Measurements from ENCODE around the gene C22orf42.
"Not testable (repeated sequence)": the region's sequence is repeated elsewhere in the genome, so short reads cannot be mapped to it uniquely, and the experiment has no call there.

The C22orf42 gene

DNA sequence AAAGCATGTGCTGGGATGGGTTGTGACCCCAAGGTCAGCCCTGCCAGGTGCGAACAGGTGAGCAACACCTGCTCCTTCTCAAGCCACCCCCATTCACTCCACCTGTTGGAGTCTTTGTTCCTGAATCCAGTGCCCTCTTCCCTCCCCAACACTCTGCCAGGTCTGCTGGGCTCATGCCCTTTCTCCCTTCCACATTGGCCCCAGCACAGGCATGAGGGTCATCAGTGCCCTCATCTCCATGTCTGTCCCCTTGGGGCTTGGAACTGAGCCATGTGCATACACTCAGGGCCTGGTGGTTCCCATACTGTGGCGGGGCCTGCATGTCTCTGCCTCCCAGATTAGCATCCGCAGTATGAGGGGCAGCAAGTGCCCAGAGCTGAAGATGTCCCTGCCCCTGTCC lies 26.7 kb upstream of the C22orf42 start:
- DNase-seq = no peak

DNA sequence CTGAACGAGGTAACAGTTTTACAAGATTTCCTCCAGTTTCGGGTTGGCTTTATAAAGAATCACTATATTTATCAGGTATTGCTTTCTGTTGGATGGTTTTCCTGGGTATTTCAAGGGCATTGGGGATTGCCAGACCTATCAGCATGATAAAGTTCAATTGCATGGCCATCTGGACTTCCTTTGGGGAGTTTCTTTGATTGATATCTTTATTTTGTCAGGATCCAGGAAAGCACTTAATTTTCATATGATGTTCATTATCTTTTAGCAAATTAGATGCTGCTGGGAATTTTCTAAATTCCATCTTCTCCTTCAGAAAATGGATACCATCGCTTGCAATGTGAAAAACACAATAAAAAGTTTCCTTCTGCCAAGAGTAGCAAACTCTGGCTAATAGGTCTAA lies 24.5 kb upstream of the C22orf42 start:
- DNase-seq = no peak

DNA sequence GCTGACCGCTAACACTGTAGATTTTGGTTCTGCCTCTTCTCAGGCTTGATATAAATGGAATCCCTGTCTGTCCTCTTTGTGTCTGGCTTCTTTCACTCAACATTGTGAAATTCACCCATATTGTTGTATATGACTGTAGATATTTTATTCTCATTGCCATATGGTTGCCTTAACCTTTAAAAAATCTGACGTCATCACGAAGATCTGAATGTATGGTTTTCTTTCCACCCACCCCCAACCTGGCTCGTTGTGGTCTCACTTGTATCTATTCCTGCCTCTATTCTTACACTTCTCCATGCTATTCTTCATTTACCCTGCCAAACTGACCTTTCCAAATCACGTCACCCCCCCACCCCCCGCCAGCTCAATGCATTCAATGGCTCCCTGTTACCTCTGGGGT lies 21.9 kb upstream of the C22orf42 start:
- DNase-seq = no peak

DNA sequence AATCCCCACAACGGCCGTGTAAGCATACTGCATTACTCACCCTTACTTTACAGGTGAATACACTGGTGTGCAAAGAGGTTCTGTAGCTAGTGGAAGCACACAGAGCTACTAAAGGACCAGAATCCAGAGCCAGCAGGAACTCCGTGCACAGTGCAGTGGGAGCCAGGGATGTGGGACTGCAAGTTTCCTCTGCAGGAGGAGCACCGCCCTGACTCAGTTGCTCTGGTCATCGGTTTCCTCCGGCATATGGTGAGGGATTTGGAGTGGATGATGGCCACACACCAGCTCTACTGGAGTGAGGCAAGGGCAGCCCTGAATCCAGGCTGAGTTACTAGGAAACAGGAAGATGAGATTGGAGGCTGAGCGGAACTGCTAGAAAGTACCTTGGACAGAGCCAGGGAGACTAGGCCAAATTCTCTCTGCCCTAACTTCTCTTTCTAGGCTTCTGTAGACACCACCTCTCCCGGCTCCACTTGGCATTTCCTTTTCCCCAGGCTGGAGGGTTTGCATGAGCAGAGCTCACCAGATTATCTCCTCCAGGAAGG lies 18.2 kb upstream of the C22orf42 start:
- peak in 1 of 2 donors; percentile 21 for DNase-seq

DNA sequence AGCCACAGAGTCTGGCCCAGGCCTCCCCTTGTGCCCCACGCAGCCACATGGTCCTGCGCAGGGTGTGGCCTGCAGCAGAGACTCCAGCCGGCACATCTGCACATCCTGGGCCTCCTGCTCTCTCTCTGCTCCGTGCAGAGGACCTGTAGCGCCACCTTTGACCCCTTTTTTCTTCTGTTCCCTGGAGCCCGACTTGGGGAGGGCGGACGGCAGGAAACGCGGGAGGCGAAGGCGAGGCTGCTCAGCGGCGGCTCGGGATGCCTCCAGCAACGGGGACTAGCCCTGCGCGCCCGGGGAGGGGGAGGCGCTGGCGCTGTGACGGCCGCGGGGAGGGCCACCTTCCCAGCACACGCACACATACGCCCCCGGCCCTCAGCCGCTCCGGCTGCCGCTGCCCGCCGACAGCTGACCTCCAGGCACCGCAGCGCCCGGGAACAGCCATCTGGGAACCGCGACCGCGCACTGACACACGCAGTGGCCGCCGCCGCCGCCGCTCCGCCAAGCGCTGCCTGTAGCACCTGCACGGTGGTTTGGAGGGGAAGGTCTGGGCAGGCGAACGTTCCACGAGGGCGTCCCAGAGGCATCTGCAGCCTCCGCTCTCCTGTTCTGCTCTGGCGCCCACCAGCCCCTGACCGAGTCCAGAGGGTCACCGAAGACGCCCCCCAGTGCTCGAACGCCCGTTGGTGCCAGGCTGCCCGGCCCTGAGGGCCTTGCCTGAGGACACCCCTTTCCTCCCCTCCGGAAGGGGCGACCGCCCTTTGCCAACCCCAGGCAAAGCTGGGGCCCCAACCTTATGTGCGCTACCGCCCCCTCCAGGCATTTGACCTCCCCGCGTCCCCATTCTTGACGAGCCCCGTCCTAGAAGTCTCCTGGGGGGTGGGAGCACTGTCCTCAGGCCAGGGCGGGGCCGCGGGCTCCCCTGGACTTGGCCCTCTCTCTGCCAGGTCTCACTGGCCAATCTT lies 16.9 kb upstream of the C22orf42 start:
- DNase-seq = no peak

DNA sequence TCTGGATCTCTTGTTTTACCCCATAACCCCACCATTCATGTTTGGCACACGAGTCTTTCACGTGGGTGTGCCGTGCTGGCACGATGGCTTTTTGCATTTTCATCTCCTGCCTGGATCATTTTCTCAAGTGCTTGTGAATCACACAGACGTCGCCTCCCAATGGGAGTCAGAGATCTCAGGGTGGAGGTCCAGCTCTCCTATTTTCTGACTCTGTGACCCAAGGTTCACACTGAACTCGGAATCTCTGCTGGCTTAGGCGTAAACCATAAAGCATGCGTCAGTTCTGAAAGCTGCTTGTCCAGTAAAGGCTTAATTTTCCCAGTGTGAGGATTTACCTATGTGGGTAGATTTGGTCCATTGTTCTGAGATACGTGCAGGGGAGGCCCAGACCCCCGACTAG lies 16.0 kb upstream of the C22orf42 start:
- DNase-seq = no peak

DNA sequence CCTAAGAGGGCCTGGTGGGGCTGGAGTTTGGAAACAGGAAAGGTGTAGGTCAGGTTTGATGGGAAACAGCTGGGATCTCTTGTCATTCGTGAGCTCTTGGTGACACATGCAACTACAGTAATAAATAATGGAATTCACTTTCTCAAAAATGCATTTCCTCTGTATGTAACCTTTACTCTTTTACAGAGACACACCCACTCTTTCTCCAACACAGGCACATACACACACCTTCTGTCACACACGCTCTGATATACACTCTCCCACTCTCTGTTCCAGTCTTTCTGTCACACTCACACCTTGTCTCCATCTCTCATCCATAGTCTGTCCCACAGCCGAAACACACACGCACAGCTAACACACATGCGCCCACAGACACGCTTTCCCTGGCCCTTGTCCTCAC lies 6.6 kb upstream of the C22orf42 start:
- DNase-seq = no peak

DNA sequence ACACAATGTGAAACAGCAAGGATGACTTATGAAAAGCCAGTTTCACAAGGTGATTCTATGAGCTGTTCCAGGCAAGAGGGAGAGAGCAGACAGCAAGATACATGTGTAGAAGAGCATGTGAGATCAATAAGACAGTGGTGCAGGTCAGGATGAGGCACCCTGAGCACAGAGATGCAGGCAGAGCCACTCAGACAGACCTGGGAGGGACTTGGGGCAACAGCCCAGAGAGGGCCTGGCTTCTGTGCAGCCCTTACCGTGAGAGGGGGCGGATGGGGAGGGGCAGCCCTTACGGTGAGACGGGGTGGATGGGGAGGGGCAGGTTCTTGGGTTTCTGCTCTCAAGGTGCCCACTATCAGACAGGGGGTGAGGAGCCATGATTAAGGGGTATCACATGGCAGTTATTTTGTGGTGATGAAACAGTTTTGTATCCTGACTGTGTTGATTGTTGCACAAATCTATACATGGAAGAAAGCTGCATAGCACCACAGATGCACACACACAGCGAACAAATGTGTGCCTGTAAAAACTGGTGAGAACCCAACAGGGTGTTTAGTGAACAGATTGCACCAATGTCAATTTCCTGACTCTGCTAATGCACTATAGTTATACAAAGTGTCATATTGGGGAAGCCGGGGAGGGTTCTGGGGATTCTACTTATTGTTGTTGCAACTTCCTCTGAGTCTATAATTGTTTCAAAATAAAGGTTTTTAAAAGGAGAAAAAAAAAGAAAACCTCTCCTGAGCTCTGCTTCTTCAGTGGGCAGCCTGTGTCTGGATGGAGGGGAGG lies 5.2 kb upstream of the C22orf42 start:
- DNase-seq = peak; percentile 76 to 85

DNA sequence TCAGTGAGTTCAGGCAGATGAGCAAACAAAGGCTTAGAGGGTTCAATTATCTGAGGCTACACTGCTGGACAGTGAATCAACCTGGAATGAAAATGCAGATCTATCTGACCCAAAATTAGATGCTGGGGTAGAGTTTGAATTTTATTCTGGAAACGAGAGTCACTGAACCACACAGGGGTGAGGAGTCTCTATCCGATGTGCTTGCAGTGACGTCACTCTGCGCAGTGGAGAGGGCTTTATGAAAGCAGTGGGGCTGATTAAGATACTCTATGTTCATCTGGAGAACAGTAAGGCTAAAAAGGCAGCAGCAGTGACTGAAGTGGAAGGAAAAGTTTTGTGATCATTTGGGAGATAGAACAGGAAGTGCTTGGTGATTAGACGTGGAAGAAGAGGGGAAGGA lies 1.3 kb upstream of the C22orf42 start:
- DNase-seq = not testable (repeated sequence)

DNA sequence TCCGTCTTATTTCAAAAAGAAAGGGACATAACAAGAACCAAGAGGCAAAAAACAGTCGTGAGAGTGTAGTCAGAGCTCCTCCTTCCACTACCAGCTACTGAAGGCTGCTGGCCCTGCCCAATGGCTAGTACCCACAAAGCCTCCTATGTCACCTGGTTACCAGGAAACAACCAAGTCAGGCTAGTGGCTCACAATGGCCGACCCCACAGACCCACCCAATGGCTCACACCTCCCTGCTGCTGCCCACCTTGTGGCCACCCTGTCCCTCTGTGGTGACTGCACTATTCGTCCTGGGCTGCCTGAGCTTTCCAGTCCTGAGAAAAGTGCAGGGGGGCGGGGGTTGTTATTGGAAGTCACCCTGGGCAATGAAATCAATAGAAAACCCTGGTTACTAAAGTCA lies 1.5 kb downstream of the C22orf42 start:
- DNase-seq = not testable (repeated sequence)

DNA sequence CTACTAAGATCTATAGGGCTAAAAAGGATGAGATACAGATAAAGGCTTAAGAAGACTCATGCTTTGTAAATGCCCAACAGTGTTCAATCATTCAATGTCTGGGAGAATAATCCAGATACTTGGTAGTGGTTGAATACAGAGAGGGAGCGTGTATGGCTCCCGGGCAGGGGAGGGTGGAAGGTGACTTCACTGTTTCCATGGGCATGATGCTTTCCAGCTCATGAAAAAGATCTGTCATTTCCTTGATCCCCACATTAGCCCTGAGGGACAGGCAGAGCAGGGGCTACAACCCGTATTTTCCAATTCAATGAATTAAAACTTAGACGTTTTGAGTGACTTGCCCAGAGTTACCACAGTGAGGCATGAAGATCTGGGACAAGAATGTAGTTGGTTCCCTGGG lies 4.4 kb downstream of the C22orf42 start:
- DNase-seq = not testable (repeated sequence)

DNA sequence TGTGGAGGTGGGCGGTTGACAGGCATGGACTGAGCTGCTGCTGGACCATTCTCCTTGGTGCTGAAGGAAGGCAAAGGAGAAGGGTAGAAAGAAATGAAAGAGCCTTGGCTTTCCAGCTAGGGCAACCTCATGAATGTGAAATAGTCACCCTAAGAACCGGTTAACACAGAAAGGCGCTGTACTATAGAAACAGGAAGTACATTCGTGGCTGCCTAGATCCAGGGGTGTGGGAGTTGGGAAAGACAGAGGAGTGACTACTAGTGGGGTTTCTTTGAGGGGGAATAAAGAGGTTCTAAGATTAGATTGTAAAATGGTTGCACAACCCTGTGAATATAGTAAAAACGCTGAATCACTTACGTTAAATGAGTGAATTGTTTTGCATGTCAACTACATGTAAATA lies 7.5 kb downstream of the C22orf42 start:
- DNase-seq = peak; percentile 32 to 67

DNA sequence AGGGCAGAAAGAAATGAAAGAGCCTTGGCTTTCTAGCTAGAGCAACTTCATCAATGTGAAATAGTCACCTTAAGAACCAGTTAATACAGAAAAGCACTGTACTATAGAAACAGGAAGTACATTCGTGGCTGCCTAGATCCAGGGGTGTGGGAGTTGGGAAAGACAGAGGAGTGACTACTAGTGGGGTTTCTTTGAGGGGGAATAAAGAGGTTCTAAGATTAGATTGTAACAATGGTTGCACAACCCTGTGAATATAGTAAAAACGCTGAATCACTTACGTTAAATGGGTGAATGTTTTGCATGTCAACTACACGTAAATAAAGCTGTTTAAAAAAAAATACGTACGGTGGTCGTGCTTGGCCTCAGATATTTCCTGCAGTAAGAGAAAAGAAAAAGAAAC lies 8.5 kb downstream of the C22orf42 start:
- peak; percentile 14 to 42 for DNase-seq

DNA sequence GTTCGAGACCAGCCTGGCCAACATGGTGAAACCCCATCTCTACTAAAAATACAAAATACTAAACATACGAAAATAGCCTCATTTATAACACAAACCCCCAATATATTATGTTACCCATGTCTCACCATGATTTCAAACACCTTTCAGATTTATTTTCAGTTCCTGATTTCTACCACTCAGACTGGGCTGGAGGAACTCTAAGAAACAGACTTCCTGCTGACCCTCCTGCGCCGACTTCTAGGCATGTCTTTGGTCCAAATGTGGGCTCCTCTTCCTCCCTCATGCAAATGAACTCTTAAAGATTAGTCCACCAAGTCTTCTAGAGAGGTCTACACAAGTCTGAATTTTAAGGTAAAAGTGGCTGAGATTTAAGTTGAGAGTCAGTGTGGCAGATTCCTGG lies 10.7 kb downstream of the C22orf42 start:
- peak; percentile 23 to 25 for DNase-seq

DNA sequence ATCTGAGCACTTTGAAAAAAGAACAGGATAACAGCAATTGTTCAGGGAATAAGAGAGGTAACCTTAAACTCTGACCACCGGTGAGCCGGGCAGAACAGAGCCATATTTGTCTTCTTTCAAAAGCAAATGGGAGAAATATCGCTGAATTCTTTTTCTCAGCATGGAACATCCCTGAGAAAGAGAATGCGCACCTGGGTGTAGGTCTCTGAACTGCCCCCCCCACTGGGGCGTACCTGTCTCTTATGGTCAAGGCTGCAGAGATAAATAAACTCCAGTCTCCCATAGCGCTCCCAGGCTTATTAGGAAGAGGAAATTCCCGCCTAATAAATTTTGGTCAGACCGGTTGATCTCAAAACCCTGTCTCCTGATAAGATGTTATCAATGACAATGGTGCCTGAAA lies 12.0 kb downstream of the C22orf42 start:
- DNase-seq = not testable (repeated sequence)

DNA sequence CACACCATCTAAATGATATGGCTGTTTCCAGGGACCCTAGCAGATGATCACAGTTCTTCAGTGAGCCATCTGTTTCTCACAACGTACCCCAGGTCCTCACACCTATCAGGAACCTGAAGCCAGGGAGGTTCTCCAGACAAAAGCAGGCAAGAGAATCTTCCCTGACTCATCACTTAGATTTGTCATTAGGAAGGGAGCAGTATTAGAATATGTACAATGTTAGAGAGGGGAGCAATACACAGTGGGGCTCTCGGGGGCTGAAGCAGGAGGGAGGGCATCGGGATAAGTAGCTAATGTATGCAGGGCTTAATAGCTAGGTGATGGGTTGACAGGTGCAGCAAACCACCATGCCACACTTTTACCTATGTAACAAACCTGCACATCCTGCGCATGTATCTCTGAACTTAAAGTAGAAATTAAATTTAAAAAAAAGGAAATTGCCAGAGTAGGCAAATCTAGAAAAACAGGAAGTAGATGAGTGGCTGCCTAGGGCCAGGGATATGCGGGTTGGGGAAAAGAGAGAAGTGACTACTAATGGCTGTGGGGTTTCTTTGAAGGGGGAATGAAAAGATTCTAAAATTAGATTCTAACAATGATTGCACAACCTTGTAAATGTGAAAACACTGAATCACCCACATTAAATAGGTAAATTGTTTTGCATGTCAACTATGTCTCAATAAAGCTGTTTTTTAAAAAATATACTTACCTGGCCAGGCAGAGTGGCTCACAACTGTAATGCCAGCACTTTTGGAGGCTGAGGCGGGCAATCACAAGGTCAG lies 14.4 kb downstream of the C22orf42 start:
- peak; percentile 84 to 93 for DNase-seq

DNA sequence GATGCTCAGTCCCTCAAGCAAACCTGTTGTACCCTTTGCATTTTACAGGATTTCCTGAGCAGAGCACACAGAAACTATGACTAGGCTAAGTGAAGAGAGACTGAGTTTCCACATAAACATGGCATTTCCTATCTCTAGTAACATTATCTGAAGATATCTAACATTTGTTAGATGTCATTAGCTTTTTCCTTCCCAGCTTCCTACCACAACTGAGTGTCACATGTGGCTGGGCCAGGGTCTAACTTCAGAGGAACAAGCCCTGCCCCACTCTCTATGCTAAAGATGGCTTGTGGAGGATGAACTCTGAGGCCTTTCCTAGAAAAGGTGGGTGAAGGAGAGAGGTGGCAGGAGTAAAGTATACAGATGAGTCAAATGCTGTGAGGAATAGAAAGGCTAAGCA lies 16.5 kb downstream of the C22orf42 start:
- no peak for DNase-seq

DNA sequence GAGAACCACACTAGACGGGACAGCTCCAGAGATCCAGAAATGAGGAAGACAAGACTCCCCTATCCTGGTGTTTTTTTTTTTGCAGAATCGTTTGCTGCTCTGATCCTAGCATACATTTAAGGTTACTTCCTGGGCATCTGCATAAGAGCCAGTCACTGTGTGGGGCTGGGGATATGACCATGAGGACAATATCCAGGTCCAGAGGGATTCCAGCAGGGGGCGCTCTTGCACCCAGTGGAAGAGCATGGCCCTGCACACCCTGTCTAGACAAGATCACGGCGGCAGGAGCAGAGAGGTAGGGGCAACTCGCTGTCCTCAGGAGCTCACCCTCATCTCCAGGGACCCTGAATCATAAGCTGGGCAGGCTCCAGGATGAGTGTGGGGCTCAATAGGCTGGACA lies 18.4 kb downstream of the C22orf42 start:
- DNase-seq = not testable (repeated sequence)

DNA sequence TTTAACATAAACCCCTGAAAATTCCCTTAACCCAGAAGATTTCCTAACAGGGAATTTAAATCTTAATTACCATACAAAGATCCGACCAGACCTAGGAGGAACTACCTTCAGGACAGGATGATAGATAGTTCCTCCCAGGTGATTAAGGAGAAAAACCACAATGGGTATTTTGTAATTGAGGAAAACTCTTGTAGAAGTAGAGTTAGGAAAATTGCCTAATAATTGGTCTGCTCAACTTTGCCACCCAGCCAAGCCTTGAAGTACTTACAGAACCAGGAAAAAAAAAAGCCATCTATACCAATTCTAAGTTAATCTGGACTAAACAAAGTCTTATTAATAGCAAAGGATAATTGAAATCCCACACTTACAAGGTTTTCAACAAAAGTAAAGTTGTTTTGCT lies 20.5 kb downstream of the C22orf42 start:
- DNase-seq = not testable (repeated sequence)

DNA sequence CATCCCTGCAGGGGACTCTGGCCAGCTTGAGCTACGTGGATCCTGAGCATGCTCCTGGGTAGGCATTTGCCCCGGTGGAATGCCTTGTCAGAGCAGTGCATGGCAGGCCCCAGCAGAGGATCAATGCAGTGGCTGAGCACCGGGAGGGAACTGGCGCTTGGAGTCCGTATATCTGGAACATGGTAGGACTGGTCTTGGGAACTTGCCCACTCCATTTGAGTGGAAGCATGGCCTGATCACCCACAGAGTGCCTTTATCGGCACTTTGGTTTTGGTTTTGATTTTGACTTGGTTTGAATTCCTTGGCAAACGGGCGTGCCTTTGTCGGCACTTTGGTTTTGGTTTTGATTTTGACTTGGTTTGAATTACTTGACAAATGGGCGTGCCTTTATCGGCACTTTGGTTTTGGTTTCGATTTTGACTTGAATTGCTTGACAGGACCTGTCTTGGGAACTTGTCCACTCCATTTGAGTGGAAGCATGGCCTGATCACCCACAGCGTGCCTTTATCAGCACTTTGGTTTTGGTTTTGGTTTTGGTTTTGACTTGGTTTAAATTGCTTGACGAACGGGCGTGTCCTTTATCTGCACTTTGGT lies 21.3 kb downstream of the C22orf42 start:
- DNase-seq = peak; percentile 71 to 77

DNA sequence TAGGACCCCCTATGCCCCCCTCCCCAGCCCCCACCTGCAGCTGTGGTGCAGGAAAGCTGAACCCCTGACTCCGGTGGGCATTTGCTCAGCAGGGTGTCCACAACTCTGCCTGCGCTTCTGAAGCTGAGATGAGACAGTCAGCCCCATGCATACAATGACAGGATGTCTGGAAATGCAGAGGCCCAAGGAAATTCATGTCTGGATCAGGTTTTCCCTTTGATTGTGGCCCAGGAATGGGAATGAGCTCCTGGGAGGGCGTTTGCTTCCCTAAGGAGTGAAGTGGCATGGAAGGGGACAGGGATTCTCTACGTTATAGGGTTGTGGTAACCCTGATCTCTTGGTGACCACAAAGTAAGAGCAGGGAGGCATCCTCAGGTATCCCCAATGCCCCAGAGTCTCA lies 22.2 kb downstream of the C22orf42 start:
- not testable (repeated sequence) for DNase-seq

DNA sequence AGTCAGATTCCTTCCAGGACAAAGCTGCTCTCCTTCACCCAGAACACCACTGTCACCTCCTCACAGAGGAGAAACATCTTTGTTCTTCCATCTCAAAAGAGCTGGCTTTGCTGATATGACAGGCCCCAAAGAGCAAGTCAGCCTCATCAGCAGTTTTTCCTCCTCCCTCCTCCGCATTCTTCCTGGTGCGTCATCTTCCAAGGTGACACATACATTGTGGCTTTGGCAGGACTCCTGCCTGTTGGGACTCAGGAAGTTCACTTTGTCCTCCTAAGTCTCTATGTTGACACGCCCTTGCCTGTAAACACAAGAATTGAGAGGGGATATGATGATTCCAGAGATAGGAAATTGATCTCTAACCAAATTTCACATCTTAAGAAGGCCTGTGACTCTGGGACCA lies 23.1 kb downstream of the C22orf42 start:
- DNase-seq = peak in 1 of 2 donors; percentile 37

All from inflammatory macrophage (primary cell).